NB4 (cell line): ENCODE measurements around the gene RDX.
"Not testable (repeated sequence)": the region's sequence is repeated elsewhere in the genome, so short reads cannot be mapped to it uniquely, and the experiment has no call there.

Source experiments
- MYC ChIP-seq: IDR thresholded peaks from 2 replicates; pipeline ENCODE4 v1.6.1; 2011; ENCODE audit warnings: low read depth, low read length
- POLR2A ChIP-seq: IDR thresholded peaks from 2 replicates; pipeline ENCODE4 v1.6.1; 2011; ENCODE audit warnings: mild to moderate bottlenecking; ENCODE audit not compliant: insufficient read length; ENCODE audit errors: extremely low read depth
- TF ChIP-seq, protein P1 (sequence below): IDR thresholded peaks from one replicate; pipeline ENCODE4 v1.5.1; 2012; ENCODE audit warnings: low read depth, low read length
- TF ChIP-seq, protein P2 (sequence below): IDR thresholded peaks from 2 replicates; pipeline ENCODE4 v1.6.1; 2011; ENCODE audit warnings: low read depth, low read length

DNA sequence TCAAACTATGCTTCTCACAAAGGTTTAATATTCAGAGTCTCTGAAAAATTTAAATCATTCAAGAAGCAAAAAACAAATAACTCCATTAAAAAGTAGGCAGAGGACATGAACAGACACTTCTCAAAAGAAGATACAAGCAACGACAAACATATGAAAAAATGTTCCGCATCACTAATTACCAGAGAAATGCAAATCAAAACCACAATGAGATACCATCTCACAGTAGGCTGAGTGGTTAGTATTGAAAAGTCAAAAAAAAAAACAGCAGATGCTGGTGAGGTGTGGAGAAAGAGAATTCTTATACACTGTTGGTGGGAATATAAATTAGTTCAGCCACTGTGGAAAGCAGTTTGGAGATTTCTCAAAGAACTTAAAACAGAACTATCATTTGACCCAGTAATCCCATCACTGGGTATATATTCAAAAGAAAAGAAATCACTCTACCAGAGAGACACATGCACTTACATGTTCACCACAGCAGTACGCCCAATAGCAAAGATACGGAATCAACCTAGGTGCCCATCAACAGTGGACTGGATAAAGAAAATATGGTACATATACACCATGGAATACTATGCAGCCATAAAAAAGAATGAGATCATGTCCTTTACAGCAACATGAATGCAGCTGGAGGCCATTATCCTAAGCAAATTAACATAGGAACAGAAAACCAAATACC, 103.7 kb downstream of the RDX start:
- TF ChIP-seq POLR2A, MYC: not testable (repeated sequence)
- TF ChIP-seq, protein P1, sequence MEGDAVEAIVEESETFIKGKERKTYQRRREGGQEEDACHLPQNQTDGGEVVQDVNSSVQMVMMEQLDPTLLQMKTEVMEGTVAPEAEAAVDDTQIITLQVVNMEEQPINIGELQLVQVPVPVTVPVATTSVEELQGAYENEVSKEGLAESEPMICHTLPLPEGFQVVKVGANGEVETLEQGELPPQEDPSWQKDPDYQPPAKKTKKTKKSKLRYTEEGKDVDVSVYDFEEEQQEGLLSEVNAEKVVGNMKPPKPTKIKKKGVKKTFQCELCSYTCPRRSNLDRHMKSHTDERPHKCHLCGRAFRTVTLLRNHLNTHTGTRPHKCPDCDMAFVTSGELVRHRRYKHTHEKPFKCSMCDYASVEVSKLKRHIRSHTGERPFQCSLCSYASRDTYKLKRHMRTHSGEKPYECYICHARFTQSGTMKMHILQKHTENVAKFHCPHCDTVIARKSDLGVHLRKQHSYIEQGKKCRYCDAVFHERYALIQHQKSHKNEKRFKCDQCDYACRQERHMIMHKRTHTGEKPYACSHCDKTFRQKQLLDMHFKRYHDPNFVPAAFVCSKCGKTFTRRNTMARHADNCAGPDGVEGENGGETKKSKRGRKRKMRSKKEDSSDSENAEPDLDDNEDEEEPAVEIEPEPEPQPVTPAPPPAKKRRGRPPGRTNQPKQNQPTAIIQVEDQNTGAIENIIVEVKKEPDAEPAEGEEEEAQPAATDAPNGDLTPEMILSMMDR: not testable (repeated sequence)
- TF ChIP-seq, protein P2, sequence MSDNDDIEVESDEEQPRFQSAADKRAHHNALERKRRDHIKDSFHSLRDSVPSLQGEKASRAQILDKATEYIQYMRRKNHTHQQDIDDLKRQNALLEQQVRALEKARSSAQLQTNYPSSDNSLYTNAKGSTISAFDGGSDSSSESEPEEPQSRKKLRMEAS: not testable (repeated sequence)
